ENCODE results near the gene TAB2. TPM values are rescaled to one million over a fixed set of nuclear protein-coding genes. Genes with fewer than 3 reads are reported as not detected.

The TAB2 gene, protein sequence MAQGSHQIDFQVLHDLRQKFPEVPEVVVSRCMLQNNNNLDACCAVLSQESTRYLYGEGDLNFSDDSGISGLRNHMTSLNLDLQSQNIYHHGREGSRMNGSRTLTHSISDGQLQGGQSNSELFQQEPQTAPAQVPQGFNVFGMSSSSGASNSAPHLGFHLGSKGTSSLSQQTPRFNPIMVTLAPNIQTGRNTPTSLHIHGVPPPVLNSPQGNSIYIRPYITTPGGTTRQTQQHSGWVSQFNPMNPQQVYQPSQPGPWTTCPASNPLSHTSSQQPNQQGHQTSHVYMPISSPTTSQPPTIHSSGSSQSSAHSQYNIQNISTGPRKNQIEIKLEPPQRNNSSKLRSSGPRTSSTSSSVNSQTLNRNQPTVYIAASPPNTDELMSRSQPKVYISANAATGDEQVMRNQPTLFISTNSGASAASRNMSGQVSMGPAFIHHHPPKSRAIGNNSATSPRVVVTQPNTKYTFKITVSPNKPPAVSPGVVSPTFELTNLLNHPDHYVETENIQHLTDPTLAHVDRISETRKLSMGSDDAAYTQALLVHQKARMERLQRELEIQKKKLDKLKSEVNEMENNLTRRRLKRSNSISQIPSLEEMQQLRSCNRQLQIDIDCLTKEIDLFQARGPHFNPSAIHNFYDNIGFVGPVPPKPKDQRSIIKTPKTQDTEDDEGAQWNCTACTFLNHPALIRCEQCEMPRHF
- total RNA-seq (2021) (33.3 and 45.8 TPM in 2 replicates), Bru-seq, nascent RNA (percentile 92 among the genes with signal in this experiment), BruChase-seq, experiment 1, labeled RNA remaining after a 2-hour chase (percentile 88 among the genes with signal in this experiment), BruChase-seq, experiment 2, labeled RNA remaining after a 6-hour chase (percentile 84 among the genes with signal in this experiment)
- long read RNA-seq, full-length matches to known transcripts: 5 of 16 reads
- long read RNA-seq, partial matches to known transcripts: 4 of 16 reads
- long read RNA-seq, other reads (novel, unspliced or antisense): 7 of 16 reads

GRCh38 chr6:149317644-149318571, at the start of gene TAB2:
TSS of gene TAB2 (plus strand) at chr6:149317712. CDS start at chr6:149369998, 52,286 bp downstream.
- peak within 1 kb of the TSS; percentile 75 for H3K27ac ChIP-seq
- peaks cover 11% of the 10 kb centered on the region; the same call in 1 of the 2 replicates for H3F3A ChIP-seq (ENCODE audit: insufficient read depth, low read depth)
- intact Hi-C loops (cut with micrococcal nuclease; ENCODE audit: unreplicated experiment): loop anchor here (2.0 to 5.0 kb wide), 4 partner anchors 86 to 289 kb away; no protein-coding TSS in a partner anchor
- peak within 1 kb of the TSS; percentile 92 for H2AFZ ChIP-seq
- H3K4me3 ChIP-seq: peak within 1 kb of the TSS; percentile 98
- H4K20me1 ChIP-seq (ENCODE audit: insufficient read depth): peaks cover 40% of the 10 kb centered on the region
- H3K79me2 ChIP-seq (ENCODE audit: low read depth): peaks cover 58% of the 10 kb centered on the region
- peaks cover 34% of the 10 kb centered on the region for H3K4me1 ChIP-seq (replicated peaks; ENCODE audit: insufficient read depth)
- no peaks in the 10 kb centered on the region for H3K9me2 ChIP-seq (ENCODE audit: insufficient read depth)
- DNase-seq: peak in 1 of 2 experiments; percentile 11
- no peaks in the 10 kb centered on the region for H3K36me3 ChIP-seq (ENCODE audit: low read depth)
- no peaks in the 10 kb centered on the region for H3K27me3 ChIP-seq (ENCODE audit: insufficient read depth, low read depth)
- H3K9me3 ChIP-seq (ENCODE audit: insufficient read depth, low read depth): no peaks in the 10 kb centered on the region
- BruUV-seq (replicated peaks): no TSS peak
- TF ChIP-seq, protein P1, sequence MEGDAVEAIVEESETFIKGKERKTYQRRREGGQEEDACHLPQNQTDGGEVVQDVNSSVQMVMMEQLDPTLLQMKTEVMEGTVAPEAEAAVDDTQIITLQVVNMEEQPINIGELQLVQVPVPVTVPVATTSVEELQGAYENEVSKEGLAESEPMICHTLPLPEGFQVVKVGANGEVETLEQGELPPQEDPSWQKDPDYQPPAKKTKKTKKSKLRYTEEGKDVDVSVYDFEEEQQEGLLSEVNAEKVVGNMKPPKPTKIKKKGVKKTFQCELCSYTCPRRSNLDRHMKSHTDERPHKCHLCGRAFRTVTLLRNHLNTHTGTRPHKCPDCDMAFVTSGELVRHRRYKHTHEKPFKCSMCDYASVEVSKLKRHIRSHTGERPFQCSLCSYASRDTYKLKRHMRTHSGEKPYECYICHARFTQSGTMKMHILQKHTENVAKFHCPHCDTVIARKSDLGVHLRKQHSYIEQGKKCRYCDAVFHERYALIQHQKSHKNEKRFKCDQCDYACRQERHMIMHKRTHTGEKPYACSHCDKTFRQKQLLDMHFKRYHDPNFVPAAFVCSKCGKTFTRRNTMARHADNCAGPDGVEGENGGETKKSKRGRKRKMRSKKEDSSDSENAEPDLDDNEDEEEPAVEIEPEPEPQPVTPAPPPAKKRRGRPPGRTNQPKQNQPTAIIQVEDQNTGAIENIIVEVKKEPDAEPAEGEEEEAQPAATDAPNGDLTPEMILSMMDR (conservative IDR thresholded peaks at IDR 0.05): no peak
- TF ChIP-seq EZH2 (IDR thresholded peaks at IDR 0.05; ENCODE audit: low read depth): no peak
- POLR2A ChIA-PET (ENCODE audit: unreplicated experiment): interaction anchor here (0.7 kb wide), 1 partner anchor 224 kb away, joined by 3 read pairs; no protein-coding TSS in a partner anchor
- H3K4me2 ChIP-seq: peak within 1 kb of the TSS; percentile 99
- CTCF ChIA-PET: no interaction called here

DNA sequence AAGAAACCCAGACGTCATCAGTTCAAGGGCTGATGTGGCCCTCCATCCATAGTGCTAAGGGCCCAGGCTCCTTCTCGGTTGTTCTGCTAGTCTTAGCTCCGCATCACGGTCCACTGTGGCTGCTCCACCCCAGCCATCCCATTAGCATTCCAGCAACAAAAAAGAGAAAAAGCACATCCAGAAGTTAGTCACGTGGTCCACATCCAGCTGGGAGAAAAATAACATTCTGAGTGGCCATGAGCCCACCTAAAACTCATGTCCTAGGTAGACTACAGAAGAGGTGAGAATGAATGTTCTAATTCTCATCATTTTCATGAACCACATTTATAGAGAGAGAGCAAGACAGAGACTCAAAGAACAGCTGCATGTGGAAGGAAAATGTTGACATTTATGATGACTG, 49.4 kb upstream of the TAB2 start:
- no peak for TF ChIP-seq EZH2 (IDR thresholded peaks at IDR 0.05; ENCODE audit: low read depth)
- TF ChIP-seq, protein P1 (conservative IDR thresholded peaks at IDR 0.05): no peak
- no peak overlapping the region for H3K4me3 ChIP-seq
- no TSS peak for BruUV-seq (replicated peaks)
- H3K27ac ChIP-seq: no peak overlapping the region
- CTCF ChIA-PET: no interaction called here
- H3F3A ChIP-seq (ENCODE audit: insufficient read depth, low read depth): no peaks in the 10 kb centered on the region
- POLR2A ChIA-PET (ENCODE audit: unreplicated experiment): no interaction called here
- no peaks in the 10 kb centered on the region for H3K79me2 ChIP-seq (ENCODE audit: low read depth)
- no peaks in the 10 kb centered on the region for H3K36me3 ChIP-seq (ENCODE audit: low read depth)
- DNase-seq: no peak
- no peaks in the 10 kb centered on the region for H4K20me1 ChIP-seq (ENCODE audit: insufficient read depth)
- no peaks in the 10 kb centered on the region for H3K9me2 ChIP-seq (ENCODE audit: insufficient read depth)
- H3K4me1 ChIP-seq (replicated peaks; ENCODE audit: insufficient read depth): peaks cover 7% of the 10 kb centered on the region; the same call in 1 of the 2 replicates
- intact Hi-C loops (cut with micrococcal nuclease; ENCODE audit: unreplicated experiment): no loop called here
- no peaks in the 10 kb centered on the region; the same call in 1 of the 2 replicates for H3K9me3 ChIP-seq (ENCODE audit: insufficient read depth, low read depth)
- H3K4me2 ChIP-seq: no peak overlapping the region
- no peaks in the 10 kb centered on the region for H3K27me3 ChIP-seq (ENCODE audit: insufficient read depth, low read depth)
- no peak overlapping the region for H2AFZ ChIP-seq

All from PC-9 (cell line).